ENCODE results near the gene BRDT.

DNA sequence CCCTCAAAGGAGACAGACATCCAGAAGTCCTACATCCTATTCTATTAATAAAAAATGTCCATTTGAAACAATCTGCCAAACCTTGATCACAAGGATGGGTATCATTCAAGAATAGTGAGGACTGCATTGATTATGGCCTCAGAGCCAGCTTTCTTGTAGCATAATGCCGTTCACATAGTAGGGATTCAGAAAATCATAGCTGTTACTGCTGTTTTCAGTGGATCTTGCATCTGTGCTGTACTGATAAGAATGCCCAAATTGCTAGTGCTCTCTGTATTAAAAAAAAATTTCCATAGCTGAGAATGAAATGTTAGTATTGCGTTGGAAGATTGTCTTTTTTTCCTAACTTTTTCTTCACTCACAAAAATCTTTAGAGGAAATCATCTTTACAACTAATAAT lies 19.1 kb downstream of the BRDT start:
- TF ChIP-seq POLR2AphosphoS5 (IDR thresholded peaks at IDR 0.05; ENCODE audit: low read depth, low read length), result no peak
- TF ChIP-seq, protein P1, sequence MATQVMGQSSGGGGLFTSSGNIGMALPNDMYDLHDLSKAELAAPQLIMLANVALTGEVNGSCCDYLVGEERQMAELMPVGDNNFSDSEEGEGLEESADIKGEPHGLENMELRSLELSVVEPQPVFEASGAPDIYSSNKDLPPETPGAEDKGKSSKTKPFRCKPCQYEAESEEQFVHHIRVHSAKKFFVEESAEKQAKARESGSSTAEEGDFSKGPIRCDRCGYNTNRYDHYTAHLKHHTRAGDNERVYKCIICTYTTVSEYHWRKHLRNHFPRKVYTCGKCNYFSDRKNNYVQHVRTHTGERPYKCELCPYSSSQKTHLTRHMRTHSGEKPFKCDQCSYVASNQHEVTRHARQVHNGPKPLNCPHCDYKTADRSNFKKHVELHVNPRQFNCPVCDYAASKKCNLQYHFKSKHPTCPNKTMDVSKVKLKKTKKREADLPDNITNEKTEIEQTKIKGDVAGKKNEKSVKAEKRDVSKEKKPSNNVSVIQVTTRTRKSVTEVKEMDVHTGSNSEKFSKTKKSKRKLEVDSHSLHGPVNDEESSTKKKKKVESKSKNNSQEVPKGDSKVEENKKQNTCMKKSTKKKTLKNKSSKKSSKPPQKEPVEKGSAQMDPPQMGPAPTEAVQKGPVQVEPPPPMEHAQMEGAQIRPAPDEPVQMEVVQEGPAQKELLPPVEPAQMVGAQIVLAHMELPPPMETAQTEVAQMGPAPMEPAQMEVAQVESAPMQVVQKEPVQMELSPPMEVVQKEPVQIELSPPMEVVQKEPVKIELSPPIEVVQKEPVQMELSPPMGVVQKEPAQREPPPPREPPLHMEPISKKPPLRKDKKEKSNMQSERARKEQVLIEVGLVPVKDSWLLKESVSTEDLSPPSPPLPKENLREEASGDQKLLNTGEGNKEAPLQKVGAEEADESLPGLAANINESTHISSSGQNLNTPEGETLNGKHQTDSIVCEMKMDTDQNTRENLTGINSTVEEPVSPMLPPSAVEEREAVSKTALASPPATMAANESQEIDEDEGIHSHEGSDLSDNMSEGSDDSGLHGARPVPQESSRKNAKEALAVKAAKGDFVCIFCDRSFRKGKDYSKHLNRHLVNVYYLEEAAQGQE (IDR thresholded peaks at IDR 0.05; ENCODE audit: insufficient read depth in 1 of 2, low read depth in 2 of 2, low read length in 1 of 2), result no peak
- TF ChIP-seq, protein P2, sequence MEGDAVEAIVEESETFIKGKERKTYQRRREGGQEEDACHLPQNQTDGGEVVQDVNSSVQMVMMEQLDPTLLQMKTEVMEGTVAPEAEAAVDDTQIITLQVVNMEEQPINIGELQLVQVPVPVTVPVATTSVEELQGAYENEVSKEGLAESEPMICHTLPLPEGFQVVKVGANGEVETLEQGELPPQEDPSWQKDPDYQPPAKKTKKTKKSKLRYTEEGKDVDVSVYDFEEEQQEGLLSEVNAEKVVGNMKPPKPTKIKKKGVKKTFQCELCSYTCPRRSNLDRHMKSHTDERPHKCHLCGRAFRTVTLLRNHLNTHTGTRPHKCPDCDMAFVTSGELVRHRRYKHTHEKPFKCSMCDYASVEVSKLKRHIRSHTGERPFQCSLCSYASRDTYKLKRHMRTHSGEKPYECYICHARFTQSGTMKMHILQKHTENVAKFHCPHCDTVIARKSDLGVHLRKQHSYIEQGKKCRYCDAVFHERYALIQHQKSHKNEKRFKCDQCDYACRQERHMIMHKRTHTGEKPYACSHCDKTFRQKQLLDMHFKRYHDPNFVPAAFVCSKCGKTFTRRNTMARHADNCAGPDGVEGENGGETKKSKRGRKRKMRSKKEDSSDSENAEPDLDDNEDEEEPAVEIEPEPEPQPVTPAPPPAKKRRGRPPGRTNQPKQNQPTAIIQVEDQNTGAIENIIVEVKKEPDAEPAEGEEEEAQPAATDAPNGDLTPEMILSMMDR (IDR thresholded peaks at IDR 0.05), result no peak

All from Panc1 (cell line).